Type B pancreatic cell (in vitro differentiated cells): ENCODE results near the gene FHAD1. TPM values are rescaled to one million over a fixed set of nuclear protein-coding genes. Genes with fewer than 3 reads are reported as not detected.

ENCODE experiments used
- DNase-seq: peaks from one replicate; pipeline ENCODE4 v3.0.0; 2021; ENCODE audit warnings: mixed read lengths; ENCODE audit not compliant: unreplicated experiment; ENCODE audit errors: extremely low spot score
- H3K27ac Mint-ChIP-seq: 2 replicates; pipeline ENCODE4 v1.8.0; 2021; ENCODE audit warnings: mild to moderate bottlenecking, mixed read lengths
- H3K27me3 Mint-ChIP-seq: 2 replicates; pipeline ENCODE4 v1.8.0; 2021; ENCODE audit warnings: mixed read lengths
- H3K36me3 Mint-ChIP-seq: 2 replicates; pipeline ENCODE4 v1.8.0; 2021; ENCODE audit warnings: mixed read lengths
- H3K4me1 Mint-ChIP-seq: one replicate; pipeline ENCODE4 v1.8.0; 2021; ENCODE audit warnings: mixed read lengths; ENCODE audit not compliant: unreplicated experiment
- H3K4me3 Mint-ChIP-seq: 2 replicates; pipeline ENCODE4 v1.8.0; 2021; ENCODE audit warnings: mild to moderate bottlenecking, mixed read lengths
- H3K9me3 Mint-ChIP-seq: 2 replicates; pipeline ENCODE4 v1.8.0; 2021; ENCODE audit warnings: mixed read lengths
- total RNA-seq: library from RNA; stranded (reverse); gene quantifications from 2 replicates; pipeline ENCODE4 v1.2.1, GENCODE V29; 2021; ENCODE audit warnings: low replicate concordance
- TF ChIP-seq, protein P1 (sequence below): fragments of 200-600 bp; sonication (generic); conservative IDR thresholded peaks from 2 replicates; pipeline ENCODE4 v1.5.0; 2021; ENCODE audit warnings: antibody characterized with exemption, mild to moderate bottlenecking

FHAD1 gene
- total RNA-seq, 1 donor from 2014 or later = 3.8 TPM

DNA sequence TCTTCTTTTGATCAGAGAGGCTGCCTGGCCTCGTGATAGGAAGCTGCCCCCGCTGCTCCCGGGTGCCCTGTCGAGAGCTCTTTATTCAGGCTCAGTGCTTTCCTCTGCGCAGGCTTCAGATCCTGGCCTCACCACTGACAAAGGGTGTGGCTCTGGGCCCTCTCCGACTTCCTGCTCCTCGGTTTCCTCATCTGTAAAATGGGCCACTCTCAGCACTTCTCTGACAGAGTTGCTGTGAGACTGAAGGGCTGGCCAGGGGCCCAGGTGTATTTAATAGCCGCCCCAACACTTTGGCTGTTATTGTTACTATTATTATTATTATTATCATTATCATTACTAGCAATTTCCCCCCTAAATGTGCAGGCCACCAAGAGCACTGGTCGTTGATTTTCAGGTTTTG, 101.6 kb downstream of the FHAD1 start:
- Mint-ChIP-seq H3K4me1 (peaks cover 20% of the 10 kb centered on the region), H3K4me3 (no peak overlapping the region), H3K27me3 (peaks cover 3% of the 10 kb centered on the region), H3K36me3 (no peaks in the 10 kb centered on the region), H3K27ac (no peak overlapping the region), H3K9me3 (no peaks in the 10 kb centered on the region)
- TF ChIP-seq, protein P1, sequence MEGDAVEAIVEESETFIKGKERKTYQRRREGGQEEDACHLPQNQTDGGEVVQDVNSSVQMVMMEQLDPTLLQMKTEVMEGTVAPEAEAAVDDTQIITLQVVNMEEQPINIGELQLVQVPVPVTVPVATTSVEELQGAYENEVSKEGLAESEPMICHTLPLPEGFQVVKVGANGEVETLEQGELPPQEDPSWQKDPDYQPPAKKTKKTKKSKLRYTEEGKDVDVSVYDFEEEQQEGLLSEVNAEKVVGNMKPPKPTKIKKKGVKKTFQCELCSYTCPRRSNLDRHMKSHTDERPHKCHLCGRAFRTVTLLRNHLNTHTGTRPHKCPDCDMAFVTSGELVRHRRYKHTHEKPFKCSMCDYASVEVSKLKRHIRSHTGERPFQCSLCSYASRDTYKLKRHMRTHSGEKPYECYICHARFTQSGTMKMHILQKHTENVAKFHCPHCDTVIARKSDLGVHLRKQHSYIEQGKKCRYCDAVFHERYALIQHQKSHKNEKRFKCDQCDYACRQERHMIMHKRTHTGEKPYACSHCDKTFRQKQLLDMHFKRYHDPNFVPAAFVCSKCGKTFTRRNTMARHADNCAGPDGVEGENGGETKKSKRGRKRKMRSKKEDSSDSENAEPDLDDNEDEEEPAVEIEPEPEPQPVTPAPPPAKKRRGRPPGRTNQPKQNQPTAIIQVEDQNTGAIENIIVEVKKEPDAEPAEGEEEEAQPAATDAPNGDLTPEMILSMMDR = no peak
- DNase-seq = no peak

DNA sequence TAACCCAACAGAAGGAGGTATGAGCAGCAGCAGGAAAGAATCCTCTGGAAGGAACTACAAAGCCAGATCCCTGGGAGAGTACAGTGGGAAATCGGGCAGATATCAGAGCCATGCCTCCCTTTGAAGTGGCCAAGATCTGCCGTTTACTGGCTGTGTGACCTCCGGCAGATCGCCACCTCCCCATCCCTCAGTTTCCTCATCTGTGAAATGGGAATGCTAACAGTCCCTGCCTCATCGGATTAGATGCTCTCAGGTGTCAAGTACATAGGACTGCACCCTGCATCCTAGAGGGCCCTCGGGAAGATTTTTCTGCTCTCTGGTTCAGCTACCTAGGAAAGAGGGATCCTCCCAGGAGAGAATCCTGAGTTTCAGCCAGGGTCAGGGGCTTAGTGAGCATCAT, 102.1 kb downstream of the FHAD1 start:
- no peak overlapping the region for H3K4me3 Mint-ChIP-seq

DNA sequence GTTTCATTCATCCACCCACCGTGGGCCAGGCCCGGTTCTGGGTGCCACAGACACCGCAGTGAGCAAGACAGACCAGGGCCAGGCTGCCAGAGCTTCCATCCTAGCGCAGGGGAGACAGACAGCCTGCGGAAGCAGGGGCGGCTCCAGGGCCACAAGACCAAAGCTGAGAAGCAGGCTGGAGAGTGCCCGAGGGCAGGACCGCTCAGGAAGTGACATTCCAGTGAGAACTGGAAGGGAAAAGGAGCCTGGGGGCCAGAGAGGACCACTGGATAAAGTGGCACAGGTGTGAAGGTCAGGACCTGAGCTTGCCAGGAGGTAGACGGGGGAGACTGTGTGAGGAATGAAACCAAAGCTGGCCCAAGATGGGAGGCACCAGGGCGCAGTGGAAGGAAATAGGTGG, 103.1 kb downstream of the FHAD1 start:
- no peak for DNase-seq
- H3K27ac Mint-ChIP-seq = no peak overlapping the region
- H3K9me3 Mint-ChIP-seq = no peaks in the 10 kb centered on the region
- H3K36me3 Mint-ChIP-seq = no peaks in the 10 kb centered on the region
- peaks cover 21% of the 10 kb centered on the region for H3K4me1 Mint-ChIP-seq
- TF ChIP-seq, protein P1 = no peak
- no peak overlapping the region for H3K4me3 Mint-ChIP-seq
- H3K27me3 Mint-ChIP-seq = no peaks in the 10 kb centered on the region

More for the DNA sequence above, 102.1 kb downstream of the FHAD1 start:
- Mint-ChIP-seq H3K36me3 (no peaks in the 10 kb centered on the region), H3K9me3 (no peaks in the 10 kb centered on the region), H3K27ac (no peak overlapping the region), H3K27me3 (peaks cover 1% of the 10 kb centered on the region), H3K4me1 (peaks cover 19% of the 10 kb centered on the region)
- TF ChIP-seq, protein P1 = no peak
- no peak for DNase-seq

DNA sequence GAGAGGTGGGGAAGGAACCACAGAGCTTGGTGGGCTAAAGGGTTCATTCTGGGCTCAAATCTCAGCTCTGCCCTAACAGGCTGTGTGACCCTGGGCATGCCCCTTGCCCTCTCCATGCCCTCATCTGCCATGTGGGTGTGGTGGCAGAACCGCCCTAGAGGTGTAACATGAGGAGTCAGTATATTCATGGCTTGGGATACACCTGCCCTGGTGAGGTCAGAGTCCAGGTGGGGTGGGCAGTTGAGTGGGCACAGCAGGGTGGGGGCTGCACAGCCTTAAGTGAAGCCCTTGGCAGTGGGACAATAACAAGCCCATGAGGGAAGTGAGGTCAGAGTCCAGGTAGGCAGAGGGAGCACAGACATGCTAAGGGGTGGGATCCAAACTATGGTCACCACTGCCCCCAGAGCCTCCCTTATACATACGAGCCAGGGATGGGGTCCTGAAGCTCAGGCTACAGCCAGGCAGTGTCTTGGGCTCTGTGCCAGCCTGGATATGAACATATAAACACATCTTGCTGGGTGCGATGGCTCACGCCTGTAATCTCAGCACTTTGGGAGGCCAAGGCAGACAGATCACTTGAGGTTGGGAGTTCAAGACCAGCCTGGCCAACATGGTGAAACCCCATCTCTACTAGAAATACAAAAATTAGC, 103.7 kb downstream of the FHAD1 start:
- Mint-ChIP-seq H3K4me1 (peaks cover 16% of the 10 kb centered on the region), H3K9me3 (no peaks in the 10 kb centered on the region), H3K36me3 (no peaks in the 10 kb centered on the region), H3K4me3 (no peak overlapping the region), H3K27ac (no peak overlapping the region), H3K27me3 (no peaks in the 10 kb centered on the region)
- no peak for DNase-seq
- TF ChIP-seq, protein P1 = no peak

DNA sequence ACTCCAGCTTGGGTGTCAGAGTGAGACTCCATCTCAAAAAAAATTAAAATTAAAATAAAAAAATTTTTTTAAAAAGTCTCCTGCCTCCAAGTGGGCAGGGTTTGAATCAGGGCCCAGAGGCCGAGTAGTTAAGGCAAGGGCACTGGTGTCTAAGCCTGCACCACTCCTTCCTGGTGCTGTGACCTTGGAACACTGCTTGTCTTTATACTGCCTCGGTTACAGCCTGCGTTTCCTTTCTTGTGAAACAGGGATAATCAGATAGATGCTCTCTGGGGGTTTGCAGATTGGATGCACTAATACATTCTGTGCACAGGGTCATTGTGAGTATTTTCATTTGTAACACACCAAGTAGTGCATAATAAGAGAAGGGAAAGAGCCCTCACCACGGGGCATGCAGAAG, 104.3 kb downstream of the FHAD1 start:
- DNase-seq = no peak
- no peak overlapping the region for H3K27ac Mint-ChIP-seq

More for the DNA sequence above, 104.3 kb downstream of the FHAD1 start:
- Mint-ChIP-seq H3K4me1 (peaks cover 16% of the 10 kb centered on the region), H3K27me3 (no peaks in the 10 kb centered on the region), H3K36me3 (no peaks in the 10 kb centered on the region), H3K9me3 (no peaks in the 10 kb centered on the region), H3K4me3 (no peak overlapping the region)
- TF ChIP-seq, protein P1 = no peak
